GM12891 (cell line): Measurements from ENCODE around the gene RPN2.

ENCODE experiments used
- POLR2A ChIP-seq: IDR thresholded peaks from 2 replicates; pipeline ENCODE4 v1.6.1; 2011; ENCODE audit warnings: low read depth, low read length, control low read depth
- POLR2AphosphoS5 ChIP-seq: IDR thresholded peaks from 2 replicates; pipeline ENCODE4 v1.6.1; 2011; ENCODE audit warnings: low read depth, low read length, control low read depth
- POU2F2 ChIP-seq: IDR thresholded peaks from 2 replicates; pipeline ENCODE4 v1.6.1; 2011; ENCODE audit warnings: low read depth, mild to moderate bottlenecking, control low read depth, low read length, moderate library complexity
- TAF1 ChIP-seq: IDR thresholded peaks from 2 replicates; pipeline ENCODE4 v1.6.1; 2011; ENCODE audit warnings: low read depth, low read length, control low read depth

- TF ChIP-seq TAF1, result no peak
- TF ChIP-seq POLR2A, result no peak
- TF ChIP-seq POLR2AphosphoS5, result no peak
- no peak for TF ChIP-seq POU2F2
Measured at GRCh38 chr20:37257530-37257929, 78.4 kb downstream of the RPN2 start.
